Type B pancreatic cell (in vitro differentiated cells): ENCODE results near the gene REEP2. TPM values are rescaled to one million over a fixed set of nuclear protein-coding genes. Genes with fewer than 3 reads are reported as not detected.
A peak's percentile ranks its signal among the peaks of the same experiment; 100 is the strongest.

ENCODE experiments used
- DNase-seq: peaks from one replicate; pipeline ENCODE4 v3.0.0; 2021; ENCODE audit warnings: mixed read lengths; ENCODE audit not compliant: unreplicated experiment; ENCODE audit errors: extremely low spot score
- H3K27ac Mint-ChIP-seq: 2 replicates; pipeline ENCODE4 v1.8.0; 2021; ENCODE audit warnings: mild to moderate bottlenecking, mixed read lengths
- H3K27me3 Mint-ChIP-seq: 2 replicates; pipeline ENCODE4 v1.8.0; 2021; ENCODE audit warnings: mixed read lengths
- H3K36me3 Mint-ChIP-seq: 2 replicates; pipeline ENCODE4 v1.8.0; 2021; ENCODE audit warnings: mixed read lengths
- H3K4me1 Mint-ChIP-seq: one replicate; pipeline ENCODE4 v1.8.0; 2021; ENCODE audit warnings: mixed read lengths; ENCODE audit not compliant: unreplicated experiment
- H3K4me3 Mint-ChIP-seq: 2 replicates; pipeline ENCODE4 v1.8.0; 2021; ENCODE audit warnings: mild to moderate bottlenecking, mixed read lengths
- H3K9me3 Mint-ChIP-seq: 2 replicates; pipeline ENCODE4 v1.8.0; 2021; ENCODE audit warnings: mixed read lengths
- total RNA-seq: library from RNA; stranded (reverse); gene quantifications from 2 replicates; pipeline ENCODE4 v1.2.1, GENCODE V29; 2021; ENCODE audit warnings: low replicate concordance
- TF ChIP-seq, protein P1 (sequence below): fragments of 200-600 bp; sonication (generic); conservative IDR thresholded peaks from 2 replicates; pipeline ENCODE4 v1.5.0; 2021; ENCODE audit warnings: antibody characterized with exemption, mild to moderate bottlenecking

The REEP2 gene
- total RNA-seq, 1 donor from 2014 or later: 31.0 TPM

DNA sequence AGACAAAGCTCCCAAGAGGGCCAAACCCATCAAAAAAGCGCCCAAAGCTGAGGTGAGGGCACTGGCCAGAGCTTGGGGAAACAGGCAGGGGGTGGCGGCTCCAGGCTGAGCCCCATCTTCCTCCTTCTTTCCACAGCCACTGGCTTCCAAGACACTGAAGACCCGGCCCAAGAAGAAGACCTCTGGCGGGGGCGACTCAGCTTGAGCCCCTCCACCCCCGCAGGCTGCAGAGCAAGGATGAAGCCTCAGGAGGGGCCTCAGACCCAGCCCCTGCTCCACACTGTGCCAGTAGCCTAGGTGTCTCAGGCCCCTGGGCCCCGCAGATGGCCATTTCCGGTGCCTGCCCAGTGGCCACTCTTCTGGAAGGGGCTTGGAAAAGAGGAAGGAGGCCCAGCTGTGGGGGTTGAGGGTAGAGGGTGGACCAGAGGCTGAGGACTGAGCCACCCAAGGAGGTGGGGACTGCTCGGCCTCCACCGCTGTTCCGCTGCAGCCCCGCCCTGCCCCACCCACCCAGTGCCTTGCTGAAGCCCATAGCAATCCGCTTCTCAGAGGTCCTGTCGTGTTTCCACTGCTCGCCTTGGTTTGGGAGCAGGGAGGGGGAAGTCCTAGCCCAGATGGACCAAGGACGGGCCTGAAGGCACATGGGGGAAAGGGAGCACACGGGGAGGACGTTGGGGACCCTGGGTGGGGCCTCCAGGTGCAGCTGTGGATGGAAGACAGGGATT is 6.9 kb downstream of the REEP2 start:
- TF ChIP-seq, protein P1, sequence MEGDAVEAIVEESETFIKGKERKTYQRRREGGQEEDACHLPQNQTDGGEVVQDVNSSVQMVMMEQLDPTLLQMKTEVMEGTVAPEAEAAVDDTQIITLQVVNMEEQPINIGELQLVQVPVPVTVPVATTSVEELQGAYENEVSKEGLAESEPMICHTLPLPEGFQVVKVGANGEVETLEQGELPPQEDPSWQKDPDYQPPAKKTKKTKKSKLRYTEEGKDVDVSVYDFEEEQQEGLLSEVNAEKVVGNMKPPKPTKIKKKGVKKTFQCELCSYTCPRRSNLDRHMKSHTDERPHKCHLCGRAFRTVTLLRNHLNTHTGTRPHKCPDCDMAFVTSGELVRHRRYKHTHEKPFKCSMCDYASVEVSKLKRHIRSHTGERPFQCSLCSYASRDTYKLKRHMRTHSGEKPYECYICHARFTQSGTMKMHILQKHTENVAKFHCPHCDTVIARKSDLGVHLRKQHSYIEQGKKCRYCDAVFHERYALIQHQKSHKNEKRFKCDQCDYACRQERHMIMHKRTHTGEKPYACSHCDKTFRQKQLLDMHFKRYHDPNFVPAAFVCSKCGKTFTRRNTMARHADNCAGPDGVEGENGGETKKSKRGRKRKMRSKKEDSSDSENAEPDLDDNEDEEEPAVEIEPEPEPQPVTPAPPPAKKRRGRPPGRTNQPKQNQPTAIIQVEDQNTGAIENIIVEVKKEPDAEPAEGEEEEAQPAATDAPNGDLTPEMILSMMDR: no peak
- H3K4me1 Mint-ChIP-seq: peaks cover 22% of the 10 kb centered on the region
- H3K27ac Mint-ChIP-seq: no peak overlapping the region
- DNase-seq: no peak
- H3K9me3 Mint-ChIP-seq: no peaks in the 10 kb centered on the region
- no peaks in the 10 kb centered on the region for H3K36me3 Mint-ChIP-seq
- no peak overlapping the region for H3K4me3 Mint-ChIP-seq
- H3K27me3 Mint-ChIP-seq: peaks cover 5% of the 10 kb centered on the region

DNA sequence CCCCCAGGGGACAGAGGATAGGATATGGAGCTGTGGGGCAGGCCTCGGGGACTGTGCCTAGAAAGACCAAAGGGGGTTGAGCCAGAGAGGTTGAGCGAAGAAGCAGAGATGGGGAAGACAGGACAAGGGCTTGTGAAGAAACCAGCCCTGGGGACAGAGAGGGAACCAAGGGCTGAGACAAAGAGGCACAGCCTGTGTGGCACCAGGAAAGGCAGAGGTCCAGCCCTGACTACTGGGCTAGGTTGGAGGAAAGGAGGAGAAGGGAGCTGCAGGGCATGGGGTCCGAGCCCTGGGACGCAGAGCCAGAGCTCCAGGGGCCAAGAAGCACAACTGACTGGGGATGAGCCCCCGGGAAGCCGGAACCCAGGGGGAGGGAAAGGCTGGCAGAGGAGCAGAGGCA is 9.2 kb downstream of the REEP2 start:
- no peak overlapping the region for H3K27ac Mint-ChIP-seq
- no peak for DNase-seq
- TF ChIP-seq, protein P1: no peak

DNA sequence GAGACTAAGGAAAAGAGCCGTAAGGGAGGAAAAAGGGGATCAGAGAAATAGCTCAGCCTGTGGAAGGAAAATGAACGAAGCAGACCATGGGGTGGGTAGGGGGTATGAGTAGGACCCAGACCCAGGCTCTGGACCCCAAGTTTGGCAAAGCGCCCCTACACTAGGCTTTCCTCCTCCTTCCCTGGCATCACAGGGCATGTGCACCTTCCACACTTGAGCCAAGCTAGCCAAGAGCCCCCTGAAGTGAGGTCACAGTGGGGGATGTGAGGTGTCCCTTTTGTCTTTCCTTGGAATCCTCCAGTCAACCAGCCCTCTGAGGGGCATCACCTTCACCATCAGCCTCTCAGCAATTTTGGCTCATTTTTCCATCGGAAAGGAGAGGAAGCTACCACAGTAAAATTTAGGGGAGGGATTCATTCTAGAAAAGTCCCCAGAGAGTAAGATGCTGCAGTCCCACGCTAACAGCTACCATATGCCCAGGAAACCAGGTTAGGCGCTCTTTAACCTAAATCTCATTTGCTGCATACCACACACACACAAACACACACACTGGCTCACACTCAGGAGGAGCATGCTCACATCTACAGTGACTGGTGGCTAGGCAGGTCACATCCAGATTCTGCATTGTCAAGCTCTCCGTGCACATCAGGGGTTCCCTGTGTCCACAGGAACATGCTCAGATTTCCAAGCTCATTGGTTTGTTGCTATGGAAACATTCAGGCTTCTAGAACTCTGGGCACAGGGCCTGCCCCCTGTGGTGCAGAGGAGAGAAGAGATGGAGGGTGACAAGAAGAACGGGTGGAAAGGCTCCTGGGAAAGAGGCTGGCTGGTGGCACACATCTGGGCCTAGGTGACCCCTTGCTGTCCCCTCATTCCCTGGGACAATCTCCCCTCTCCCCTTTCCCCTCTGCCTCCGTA is 9.9 kb downstream of the REEP2 start:
- H3K4me1 Mint-ChIP-seq: peaks cover 22% of the 10 kb centered on the region
- TF ChIP-seq, protein P1: no peak
- no peaks in the 10 kb centered on the region for H3K36me3 Mint-ChIP-seq
- peak overlapping the region; percentile 57 for H3K4me3 Mint-ChIP-seq
- peak overlapping the region; percentile 48 for H3K27ac Mint-ChIP-seq
- no peak for DNase-seq
- no peaks in the 10 kb centered on the region for H3K9me3 Mint-ChIP-seq
- H3K27me3 Mint-ChIP-seq: peaks cover 5% of the 10 kb centered on the region

More for the DNA sequence above, 9.2 kb downstream of the REEP2 start:
- H3K27me3 Mint-ChIP-seq: peaks cover 5% of the 10 kb centered on the region
- H3K4me3 Mint-ChIP-seq: no peak overlapping the region
- no peaks in the 10 kb centered on the region for H3K36me3 Mint-ChIP-seq
- peaks cover 22% of the 10 kb centered on the region for H3K4me1 Mint-ChIP-seq
- no peaks in the 10 kb centered on the region for H3K9me3 Mint-ChIP-seq

DNA sequence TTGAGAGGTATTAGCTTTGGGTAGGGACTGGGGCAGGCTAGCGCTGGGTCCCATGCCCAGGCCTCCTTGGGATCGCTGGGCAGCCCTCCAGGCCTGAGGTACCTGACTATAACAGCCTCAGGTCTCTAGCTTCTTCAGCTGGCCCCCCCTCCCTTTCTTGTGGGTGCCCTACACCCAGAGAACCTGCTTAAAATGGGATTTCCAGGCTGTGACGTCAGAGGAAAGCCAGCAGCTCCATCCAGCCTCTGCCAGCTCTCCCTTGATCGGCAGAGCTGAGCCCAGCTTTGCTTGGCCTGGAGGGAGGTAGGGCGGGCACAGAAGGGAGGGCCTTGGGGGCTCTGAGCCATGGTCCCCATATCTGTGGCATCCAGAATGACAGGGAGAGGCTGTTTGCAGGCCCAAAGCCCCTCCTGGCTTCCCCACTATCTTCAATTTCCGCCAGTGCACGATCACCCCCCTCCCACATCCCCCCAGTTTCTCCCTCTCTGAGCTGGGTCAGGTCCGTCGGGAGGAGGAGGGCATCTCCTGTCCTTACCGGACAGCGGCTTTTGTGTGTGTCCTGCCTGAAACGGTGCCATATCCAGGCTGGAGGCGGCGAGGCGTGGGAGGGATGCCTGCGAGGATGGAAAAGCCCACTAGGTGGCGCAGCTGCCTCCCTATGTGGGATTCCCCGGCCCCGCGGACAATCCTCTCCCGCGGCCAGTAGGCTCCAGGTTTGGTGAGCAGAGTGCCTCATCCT is 10.8 kb downstream of the REEP2 start:
- peaks cover 5% of the 10 kb centered on the region for H3K27me3 Mint-ChIP-seq
- peak overlapping the region; percentile 70 for H3K27ac Mint-ChIP-seq
- no peaks in the 10 kb centered on the region for H3K9me3 Mint-ChIP-seq
- H3K4me3 Mint-ChIP-seq: peak overlapping the region; percentile 74
- no peaks in the 10 kb centered on the region for H3K36me3 Mint-ChIP-seq
- DNase-seq: peak; percentile 94
- TF ChIP-seq, protein P1: peak; percentile 98
- peaks cover 22% of the 10 kb centered on the region for H3K4me1 Mint-ChIP-seq

DNA sequence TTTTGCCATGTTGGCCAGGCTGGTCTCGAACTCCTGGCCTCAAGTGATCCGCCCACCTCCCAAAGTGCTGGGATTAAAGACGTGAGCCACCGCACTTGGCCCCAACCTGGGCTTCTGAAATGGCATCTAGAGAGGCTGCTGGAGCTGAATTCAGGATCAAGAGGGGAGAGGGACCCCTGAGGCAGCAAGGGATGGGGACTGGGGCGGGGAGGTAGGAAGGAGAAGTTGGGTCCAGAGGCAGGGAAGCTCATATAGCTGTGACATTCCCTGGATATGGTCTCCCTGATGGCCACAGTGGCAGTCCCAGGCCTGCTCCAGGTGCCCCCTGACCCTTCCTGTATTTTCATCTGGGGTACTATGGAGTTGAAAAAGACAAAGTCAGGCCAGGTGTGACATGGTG is 12.1 kb downstream of the REEP2 start:
- Mint-ChIP-seq H3K4me3 (no peak overlapping the region), H3K27ac (no peak overlapping the region), H3K27me3 (peaks cover 12% of the 10 kb centered on the region), H3K36me3 (no peaks in the 10 kb centered on the region), H3K4me1 (peaks cover 22% of the 10 kb centered on the region), H3K9me3 (no peaks in the 10 kb centered on the region)
- TF ChIP-seq, protein P1: no peak
- no peak for DNase-seq
